ENCODE results near the gene SF1. TPM values are rescaled to one million over a fixed set of nuclear protein-coding genes. Genes with fewer than 3 reads are reported as not detected.

SF1 gene
- total and polyA plus RNA-seq, 9 of the 15 experiments (the other 6 are each of a cell fraction or from before 2014, with no cell fraction given), result 13.1 to 334 (median 111) TPM

DNA sequence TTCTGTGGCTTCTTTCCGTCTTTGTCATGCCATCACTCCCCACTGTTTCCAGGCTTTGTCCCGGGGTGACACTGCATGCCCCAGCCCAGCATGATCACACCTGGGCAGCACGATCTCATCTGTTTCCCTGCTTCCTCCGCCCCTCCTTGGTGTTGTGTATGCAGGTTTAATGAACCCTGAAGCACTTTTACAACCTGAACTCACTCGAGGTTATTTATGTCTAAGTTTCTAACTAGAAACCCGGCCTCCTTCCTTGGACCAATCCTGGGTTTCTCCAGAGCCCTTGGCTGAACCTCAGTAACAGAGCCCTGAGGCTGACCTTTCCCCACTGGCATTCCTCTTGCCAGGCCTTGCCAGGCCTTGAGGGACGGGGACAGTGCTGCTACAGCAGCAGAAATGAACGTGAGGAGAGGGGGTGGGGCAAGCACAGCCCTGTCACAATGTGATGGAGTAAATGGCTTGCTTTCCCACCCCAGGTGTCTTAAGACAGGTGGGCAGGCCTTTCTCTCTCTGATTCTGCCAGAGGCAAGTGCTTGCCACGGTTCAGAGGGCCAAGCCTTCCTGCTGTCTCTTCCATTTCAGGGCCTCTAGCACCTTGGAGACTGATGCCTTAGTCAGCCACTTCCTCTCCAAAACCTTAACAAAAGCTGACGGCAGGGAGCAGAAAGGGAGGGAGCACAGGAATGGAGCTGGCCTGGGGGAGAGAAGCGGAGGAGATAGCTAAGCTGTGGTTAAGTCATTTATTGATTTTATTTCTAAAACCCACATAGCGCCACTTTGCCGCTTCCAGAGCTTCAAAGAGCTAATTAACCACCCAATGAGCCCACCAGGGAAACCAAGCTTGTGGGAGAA is 15.4 kb downstream of the SF1 start (continued):
- TF ChIP-seq, protein P1, sequence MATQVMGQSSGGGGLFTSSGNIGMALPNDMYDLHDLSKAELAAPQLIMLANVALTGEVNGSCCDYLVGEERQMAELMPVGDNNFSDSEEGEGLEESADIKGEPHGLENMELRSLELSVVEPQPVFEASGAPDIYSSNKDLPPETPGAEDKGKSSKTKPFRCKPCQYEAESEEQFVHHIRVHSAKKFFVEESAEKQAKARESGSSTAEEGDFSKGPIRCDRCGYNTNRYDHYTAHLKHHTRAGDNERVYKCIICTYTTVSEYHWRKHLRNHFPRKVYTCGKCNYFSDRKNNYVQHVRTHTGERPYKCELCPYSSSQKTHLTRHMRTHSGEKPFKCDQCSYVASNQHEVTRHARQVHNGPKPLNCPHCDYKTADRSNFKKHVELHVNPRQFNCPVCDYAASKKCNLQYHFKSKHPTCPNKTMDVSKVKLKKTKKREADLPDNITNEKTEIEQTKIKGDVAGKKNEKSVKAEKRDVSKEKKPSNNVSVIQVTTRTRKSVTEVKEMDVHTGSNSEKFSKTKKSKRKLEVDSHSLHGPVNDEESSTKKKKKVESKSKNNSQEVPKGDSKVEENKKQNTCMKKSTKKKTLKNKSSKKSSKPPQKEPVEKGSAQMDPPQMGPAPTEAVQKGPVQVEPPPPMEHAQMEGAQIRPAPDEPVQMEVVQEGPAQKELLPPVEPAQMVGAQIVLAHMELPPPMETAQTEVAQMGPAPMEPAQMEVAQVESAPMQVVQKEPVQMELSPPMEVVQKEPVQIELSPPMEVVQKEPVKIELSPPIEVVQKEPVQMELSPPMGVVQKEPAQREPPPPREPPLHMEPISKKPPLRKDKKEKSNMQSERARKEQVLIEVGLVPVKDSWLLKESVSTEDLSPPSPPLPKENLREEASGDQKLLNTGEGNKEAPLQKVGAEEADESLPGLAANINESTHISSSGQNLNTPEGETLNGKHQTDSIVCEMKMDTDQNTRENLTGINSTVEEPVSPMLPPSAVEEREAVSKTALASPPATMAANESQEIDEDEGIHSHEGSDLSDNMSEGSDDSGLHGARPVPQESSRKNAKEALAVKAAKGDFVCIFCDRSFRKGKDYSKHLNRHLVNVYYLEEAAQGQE (IDR thresholded peaks at IDR 0.05; ENCODE audit: borderline replicate concordance), result no peak
- TF ChIP-seq, protein P1 (CRISPR knock-in tag; IDR thresholded peaks at IDR 0.05; ENCODE audit: low read depth), result no peak
- no peak for TF ChIP-seq HMGN3 (IDR thresholded peaks at IDR 0.05; ENCODE audit: borderline replicate concordance, extremely low read depth, insufficient read length, low read depth, low read length)
- peak; percentile 40 for TF ChIP-seq POLR2B (IDR thresholded peaks at IDR 0.05; ENCODE audit: low read depth, partially characterized antibody)
- TF ChIP-seq, protein P2, sequence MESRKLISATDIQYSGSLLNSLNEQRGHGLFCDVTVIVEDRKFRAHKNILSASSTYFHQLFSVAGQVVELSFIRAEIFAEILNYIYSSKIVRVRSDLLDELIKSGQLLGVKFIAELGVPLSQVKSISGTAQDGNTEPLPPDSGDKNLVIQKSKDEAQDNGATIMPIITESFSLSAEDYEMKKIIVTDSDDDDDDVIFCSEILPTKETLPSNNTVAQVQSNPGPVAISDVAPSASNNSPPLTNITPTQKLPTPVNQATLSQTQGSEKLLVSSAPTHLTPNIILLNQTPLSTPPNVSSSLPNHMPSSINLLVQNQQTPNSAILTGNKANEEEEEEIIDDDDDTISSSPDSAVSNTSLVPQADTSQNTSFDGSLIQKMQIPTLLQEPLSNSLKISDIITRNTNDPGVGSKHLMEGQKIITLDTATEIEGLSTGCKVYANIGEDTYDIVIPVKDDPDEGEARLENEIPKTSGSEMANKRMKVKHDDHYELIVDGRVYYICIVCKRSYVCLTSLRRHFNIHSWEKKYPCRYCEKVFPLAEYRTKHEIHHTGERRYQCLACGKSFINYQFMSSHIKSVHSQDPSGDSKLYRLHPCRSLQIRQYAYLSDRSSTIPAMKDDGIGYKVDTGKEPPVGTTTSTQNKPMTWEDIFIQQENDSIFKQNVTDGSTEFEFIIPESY (CRISPR knock-in tag; IDR thresholded peaks at IDR 0.05), result peak; percentile 90
- TF ChIP-seq TCF3 (CRISPR knock-in tag; IDR thresholded peaks at IDR 0.05), result 0 out of 2 replicates have a peak, but pooled peaks have one; percentile 13
- no peak for TF ChIP-seq NFATC3 (IDR thresholded peaks at IDR 0.05)
- TF ChIP-seq TCF7L2 (IDR thresholded peaks at IDR 0.05; ENCODE audit: low read depth, low read length), result no peak
- TF ChIP-seq ZNF57 (CRISPR knock-in tag; IDR thresholded peaks at IDR 0.05), result no peak
- no peak for TF ChIP-seq NFE2L1 (tag; IDR thresholded peaks at IDR 0.05; ENCODE audit: borderline replicate concordance, low read depth)
- TF ChIP-seq, protein P3, sequence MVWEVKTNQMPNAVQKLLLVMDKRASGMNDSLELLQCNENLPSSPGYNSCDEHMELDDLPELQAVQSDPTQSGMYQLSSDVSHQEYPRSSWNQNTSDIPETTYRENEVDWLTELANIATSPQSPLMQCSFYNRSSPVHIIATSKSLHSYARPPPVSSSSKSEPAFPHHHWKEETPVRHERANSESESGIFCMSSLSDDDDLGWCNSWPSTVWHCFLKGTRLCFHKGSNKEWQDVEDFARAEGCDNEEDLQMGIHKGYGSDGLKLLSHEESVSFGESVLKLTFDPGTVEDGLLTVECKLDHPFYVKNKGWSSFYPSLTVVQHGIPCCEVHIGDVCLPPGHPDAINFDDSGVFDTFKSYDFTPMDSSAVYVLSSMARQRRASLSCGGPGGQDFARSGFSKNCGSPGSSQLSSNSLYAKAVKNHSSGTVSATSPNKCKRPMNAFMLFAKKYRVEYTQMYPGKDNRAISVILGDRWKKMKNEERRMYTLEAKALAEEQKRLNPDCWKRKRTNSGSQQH (CRISPR knock-in tag; IDR thresholded peaks at IDR 0.05), result no peak
- TF ChIP-seq FOXK2 (conservative IDR thresholded peaks at IDR 0.05 in 1 of 2, IDR thresholded peaks at IDR 0.05 in 1 of 2; ENCODE audit: low read depth in 2 of 2), result no peak
- TF ChIP-seq MAFK (IDR thresholded peaks at IDR 0.05; ENCODE audit: low read length), result no peak
- peak; percentile 11 for TF ChIP-seq SUPT5H (IDR thresholded peaks at IDR 0.05)

Data from K562 (cell line).